ENCODE results near the gene ACSM6.

The ACSM6 gene

GRCh38 chr10:95247200-95247880 is 53.3 kb downstream of the ACSM6 start:
- DNase-seq: no peak

- no peak for DNase-seq
Observed at GRCh38 chr10:95247881-95248583, 54.0 kb downstream of the ACSM6 start.

- no peak for DNase-seq
Observed at GRCh38 chr10:95248989-95249388, 55.0 kb downstream of the ACSM6 start.

GRCh38 chr10:95249467-95249866 is 55.4 kb downstream of the ACSM6 start:
- no peak for DNase-seq

DNA sequence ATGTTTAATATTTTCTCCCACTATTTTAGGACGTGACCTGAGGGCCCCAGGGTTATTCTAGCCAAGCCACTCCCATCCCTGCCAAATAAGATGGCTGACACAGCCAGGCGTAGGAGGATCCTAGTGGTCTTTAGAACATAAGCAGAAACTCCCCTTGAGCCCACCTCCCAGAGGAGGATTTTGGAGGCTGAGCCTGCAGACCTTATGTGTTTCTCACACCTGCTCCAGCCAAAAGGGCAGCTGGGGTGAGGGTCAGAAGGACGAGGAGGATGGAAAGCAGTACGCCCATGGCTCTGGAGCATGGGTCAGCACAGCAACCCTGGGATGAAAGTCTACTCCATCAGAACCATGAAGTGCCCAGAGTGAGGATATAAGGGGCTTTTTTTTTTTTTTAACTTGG is 56.8 kb downstream of the ACSM6 start:
- DNase-seq: no peak

DNA sequence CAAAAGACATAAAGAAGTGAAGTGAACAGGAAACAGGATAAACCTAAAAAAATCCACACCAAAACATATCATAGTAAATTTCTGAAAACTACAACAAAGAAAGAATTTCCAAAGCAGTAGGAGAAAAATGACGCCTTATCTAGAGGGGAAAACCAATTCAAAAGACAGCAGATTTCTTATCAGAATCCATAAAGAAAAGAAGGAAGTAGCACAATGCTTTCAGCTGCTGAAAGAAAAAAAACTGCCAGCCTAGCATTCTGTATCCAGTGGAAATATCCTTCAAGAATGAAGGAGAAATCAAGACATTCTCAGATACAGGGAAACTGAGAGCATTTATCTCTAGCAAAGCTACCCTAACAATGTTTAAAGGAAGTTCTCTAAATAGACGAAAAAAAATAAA is 59.0 kb downstream of the ACSM6 start:
- DNase-seq: no peak

DNA sequence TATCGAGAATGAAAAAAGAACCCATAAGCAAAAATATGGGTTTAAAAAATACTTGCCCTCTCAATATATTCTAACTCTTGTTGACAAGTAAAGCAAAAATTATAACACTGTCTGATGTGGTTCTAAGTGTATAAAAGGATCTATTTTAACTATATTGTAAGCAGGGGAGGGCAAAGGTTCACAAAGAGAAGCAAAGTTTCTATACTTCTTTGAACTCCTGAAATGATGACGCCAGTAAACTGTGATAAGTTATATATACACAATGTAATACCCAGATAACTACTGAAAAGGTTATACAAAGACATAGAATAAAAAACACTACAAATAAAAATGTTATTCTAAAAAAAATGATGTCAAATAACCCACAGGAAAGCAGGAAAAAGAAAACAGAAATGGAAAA is 59.6 kb downstream of the ACSM6 start:
- no peak for DNase-seq

- no peak for DNase-seq
Observed at GRCh38 chr10:95254629-95255028, 60.6 kb downstream of the ACSM6 start.

GRCh38 chr10:95256268-95256667 is 62.2 kb downstream of the ACSM6 start:
- DNase-seq: no peak

DNA sequence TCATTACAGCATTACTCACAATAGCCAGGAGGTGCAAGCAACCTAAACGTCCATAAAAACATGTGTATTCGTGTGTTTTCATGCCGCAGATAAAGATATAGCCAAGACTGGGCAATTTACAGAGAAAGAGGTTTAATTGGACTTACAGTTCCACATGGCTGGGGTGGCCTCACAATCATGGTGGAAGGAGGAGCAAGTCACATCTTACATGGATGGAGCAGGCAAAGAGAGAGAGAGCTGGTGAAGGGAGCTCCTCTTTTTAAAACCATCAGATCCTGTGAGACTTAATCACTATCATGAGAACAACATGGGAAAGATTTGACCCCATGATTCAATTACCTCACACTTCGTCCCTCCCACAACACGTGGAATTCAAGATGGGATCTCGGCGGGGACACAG is 63.8 kb downstream of the ACSM6 start:
- no peak for DNase-seq

DNA sequence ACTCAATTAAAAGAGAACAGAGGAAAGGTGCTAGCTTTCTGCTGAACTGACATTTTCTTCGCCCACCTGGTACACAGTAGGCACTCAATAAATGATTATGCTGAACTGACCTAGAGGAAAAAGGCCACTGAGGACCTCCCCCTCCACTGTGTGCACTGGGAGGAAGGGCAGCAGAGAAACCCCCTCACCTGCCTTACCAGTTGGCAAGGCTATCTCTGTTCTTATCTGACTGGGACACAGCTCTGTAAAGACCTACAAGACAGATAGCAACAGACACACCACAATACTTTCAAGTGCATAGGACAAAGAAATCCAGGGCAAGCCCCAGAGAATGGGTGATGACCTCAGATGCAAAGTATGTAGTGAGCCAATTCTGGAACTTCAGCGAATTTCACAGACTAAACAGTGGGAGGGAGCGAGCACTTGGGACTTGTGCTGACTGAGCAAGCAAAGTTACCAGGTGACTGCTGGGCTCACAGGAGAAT is 66.4 kb downstream of the ACSM6 start:
- DNase-seq: no peak

GRCh38 chr10:95260909-95261552 is 67.0 kb downstream of the ACSM6 start:
- DNase-seq: no peak

DNA sequence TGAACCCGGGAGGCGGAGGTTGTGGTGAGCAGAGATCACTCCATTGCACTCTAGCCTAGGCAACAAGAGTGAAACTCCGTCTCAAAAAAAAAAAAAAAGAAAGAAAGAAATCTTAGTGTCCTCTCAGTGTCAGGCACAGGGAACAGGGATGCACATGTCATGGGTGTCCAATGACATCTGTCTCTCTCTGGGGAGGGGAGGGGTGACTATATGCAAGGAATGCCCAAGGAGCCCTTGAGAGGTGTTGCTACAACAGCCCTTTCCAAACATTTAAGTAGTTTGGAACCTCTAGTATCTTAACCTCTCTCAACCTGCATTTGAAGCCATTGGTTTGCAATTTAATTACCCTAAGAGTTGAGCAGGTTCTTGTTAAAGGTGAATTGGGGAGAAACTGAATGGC is 67.9 kb downstream of the ACSM6 start:
- DNase-seq: no peak

- no peak for DNase-seq
Observed at GRCh38 chr10:95262763-95263518, 68.9 kb downstream of the ACSM6 start.

- DNase-seq: no peak
Observed at GRCh38 chr10:95263864-95264226, 69.8 kb downstream of the ACSM6 start.

DNA sequence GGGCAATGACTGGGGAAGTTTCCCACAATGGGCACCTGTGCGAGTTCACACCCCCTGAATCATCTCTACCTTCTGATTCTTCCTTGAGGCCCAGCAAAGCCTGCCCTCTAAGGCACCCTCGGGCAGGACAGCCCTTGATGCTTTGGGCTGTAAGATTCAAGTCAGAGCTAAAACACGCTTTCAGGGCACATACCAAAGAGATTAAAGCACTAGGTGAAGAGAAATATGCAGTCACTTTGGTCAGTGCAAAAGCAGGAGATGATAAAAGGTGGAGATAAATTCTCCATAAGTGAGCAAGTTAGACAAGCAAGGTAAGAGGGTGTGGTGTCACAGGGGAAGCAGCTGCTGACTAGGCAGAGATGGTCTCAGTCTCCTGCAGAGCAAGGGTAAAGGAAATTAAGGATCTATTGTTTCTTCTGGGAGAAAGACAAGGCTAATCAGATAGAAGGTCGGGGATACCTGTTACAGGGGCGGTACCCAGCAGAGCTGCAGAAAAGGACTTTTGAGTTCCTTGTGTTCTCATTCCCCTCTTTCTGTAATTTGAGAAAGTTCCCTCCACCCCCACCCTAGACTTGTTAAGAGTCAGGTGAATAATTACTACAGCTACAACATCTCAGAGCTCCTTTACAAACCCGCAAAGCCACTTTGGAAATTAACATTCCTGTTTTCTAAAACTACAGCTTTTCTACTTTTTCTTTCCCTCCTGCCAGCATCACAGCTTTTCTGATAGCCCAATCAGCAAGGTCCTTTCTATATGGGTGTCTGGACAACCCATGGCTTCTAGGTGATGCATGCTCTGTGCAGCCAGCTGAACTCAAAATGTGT is 70.4 kb downstream of the ACSM6 start:
- no peak for DNase-seq

DNA sequence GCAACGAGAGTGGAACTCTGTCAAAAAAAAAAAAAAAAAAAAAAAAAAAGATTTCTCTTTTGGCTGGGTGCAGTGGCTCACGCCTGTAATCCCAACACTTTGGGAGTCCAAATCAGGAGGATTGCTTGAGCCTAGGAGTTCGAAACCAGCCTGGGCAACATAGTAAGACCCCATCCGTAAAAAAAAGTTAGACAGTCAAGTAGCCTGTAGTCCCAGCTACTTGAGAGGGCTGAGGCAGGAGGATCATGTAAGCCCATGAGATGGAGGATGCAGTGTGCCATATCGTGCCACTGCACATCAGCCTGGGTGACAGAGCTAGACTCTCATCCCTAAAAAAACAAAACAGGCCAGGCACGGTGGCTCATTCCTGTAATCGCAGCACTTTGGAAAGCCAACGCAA is 71.5 kb downstream of the ACSM6 start:
- no peak for DNase-seq

- DNase-seq: no peak
Observed at GRCh38 chr10:95266674-95267095, 72.6 kb downstream of the ACSM6 start.

- DNase-seq: no peak
Observed at GRCh38 chr10:95267251-95267650, 73.2 kb downstream of the ACSM6 start.

DNA sequence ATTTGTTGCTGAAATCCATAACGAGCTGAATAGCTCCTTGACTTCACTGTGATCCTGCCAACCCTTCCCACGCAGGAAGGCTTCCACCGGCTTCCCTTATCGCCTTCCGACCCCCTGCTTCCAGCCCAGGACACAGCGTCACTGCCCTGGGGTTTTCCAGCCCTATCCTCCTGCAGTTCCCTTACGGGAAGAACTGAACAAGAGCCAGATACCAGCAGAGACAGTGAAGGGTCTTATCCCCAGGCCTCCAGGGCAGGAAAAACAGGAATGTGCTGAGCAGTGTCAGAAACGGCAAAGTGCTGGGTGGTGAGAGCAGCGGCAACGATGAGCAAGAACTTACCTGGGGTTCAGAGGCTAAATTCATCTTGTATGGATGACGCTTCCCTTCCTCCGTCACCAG is 74.4 kb downstream of the ACSM6 start:
- no peak for DNase-seq

DNA sequence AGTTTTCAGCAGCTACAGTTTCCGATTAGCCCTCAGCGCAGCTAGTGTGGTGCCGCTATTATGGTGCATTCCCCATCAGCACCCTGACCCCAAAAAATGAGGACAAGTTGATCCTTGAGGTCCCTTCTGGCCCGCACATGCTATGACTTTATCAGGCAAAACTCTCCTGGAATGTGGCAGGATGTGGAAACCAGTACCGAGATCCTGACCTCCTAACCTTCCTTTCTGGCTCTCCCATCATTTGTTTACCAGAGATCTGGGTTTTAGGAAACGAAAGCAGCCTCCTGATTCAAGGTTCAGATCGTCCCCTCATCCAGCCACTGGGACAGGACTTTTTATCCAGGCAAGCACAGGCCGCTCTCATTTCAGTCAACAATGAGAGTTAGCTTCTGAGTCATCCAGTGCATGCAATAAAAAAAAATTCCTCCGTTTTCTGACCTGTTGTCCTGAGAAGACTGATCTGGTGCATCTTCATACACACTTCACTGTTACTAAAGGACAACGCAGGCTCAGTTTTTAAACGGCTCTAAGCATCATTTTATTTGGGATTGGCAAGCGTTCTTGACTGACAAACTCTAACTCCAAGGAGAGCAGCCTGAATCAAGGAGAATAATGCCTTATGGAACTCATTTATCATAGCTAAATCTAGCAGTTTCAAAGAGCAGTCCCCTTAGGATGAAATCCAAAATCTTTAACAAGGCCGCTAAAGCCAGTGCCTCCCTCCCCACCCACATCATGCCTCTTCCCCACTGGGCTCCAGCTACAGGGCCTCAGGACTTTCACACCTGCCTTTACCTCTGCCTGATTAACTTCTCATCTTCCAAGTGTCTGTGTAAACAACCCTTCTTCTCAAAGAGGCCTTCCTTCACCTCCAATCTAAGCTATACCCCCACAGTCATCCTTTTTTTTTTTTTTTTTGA is 79.6 kb downstream of the ACSM6 start:
- no peak for DNase-seq

All from NCI-H446 treated with DMSO at 0.1 percent for 48 hours (cell line).